Progenitor cell of endocrine pancreas (in vitro differentiated cells): ENCODE results near the gene MON1A. TPM values are rescaled to one million over a fixed set of nuclear protein-coding genes. Genes with fewer than 3 reads are reported as not detected.

ENCODE experiments used
- DNase-seq: peaks from one replicate; pipeline ENCODE4 v3.0.0; 2021; ENCODE audit warnings: low spot score; ENCODE audit not compliant: unreplicated experiment
- H3K27ac Mint-ChIP-seq: 2 replicates; pipeline ENCODE4 v1.8.0; 2021; ENCODE audit warnings: mild to moderate bottlenecking, moderate library complexity, mixed read lengths
- H3K27me3 Mint-ChIP-seq: 2 replicates; pipeline ENCODE4 v1.8.0; 2021; ENCODE audit warnings: mixed read lengths
- H3K36me3 Mint-ChIP-seq: 2 replicates; pipeline ENCODE4 v1.8.0; 2022; ENCODE audit warnings: mixed read lengths; ENCODE audit not compliant: insufficient read depth
- H3K4me1 Mint-ChIP-seq: 2 replicates; pipeline ENCODE4 v1.8.0; 2021; ENCODE audit warnings: low read depth, mixed read lengths
- H3K4me3 Mint-ChIP-seq: 2 replicates; pipeline ENCODE4 v1.8.0; 2021; ENCODE audit warnings: low read depth, mild to moderate bottlenecking, moderate library complexity, mixed read lengths
- H3K9me3 Mint-ChIP-seq: 2 replicates; pipeline ENCODE4 v1.8.0; 2021; ENCODE audit warnings: low read depth, mixed read lengths
- total RNA-seq: library from RNA; stranded (reverse); gene quantifications from 2 replicates; pipeline ENCODE4 v1.2.1, GENCODE V29; 2021
- TF ChIP-seq, protein P1 (sequence below): fragments of 200-600 bp; sonication (generic); IDR thresholded peaks from one replicate; pipeline ENCODE4 v1.5.0; 2021; ENCODE audit warnings: antibody characterized with exemption, mild to moderate bottlenecking; ENCODE audit not compliant: unreplicated experiment

MON1A gene
- total RNA-seq, 1 donor from 2014 or later, result 8.8 TPM

DNA sequence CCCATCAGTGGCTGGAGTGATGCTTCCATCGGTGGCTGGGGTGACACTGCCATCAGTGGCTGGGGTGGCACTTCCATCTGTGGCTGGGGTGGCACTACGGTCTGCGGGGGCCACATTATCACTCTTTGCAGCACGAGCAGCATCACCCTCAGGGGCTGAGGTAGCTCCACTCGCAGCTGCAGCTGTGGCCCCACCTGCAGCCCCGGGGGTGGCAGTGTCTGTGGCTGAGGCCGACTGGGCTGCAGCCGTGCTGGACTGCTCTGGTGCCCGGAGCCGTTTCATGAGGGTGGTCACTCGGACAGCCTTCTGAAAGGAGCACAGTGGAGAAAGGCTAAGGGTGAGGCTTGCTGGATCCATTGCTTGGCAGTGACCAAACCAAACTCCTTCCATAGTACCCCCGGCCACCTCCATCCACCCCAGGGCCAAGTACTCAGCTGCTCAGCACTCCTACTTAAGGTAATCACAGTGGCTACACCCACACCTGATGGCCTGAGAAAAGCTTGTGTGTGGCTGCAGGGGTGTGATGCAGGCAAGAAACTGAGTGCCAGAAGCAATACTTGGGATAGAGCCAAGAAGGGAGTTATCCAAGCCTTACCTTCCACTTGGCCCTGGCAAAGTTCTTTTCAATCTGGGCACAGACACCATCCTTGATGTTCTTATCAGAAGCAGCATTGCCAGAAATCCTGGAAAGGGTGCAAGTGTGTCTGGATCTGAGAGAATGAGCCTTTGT, 69.9 kb downstream of the MON1A start:
- H3K27ac Mint-ChIP-seq, result no peak overlapping the region
- H3K9me3 Mint-ChIP-seq, result no peaks in the 10 kb centered on the region
- no peaks in the 10 kb centered on the region for H3K36me3 Mint-ChIP-seq
- H3K4me3 Mint-ChIP-seq, result no peak overlapping the region
- DNase-seq, result no peak
- TF ChIP-seq, protein P1, sequence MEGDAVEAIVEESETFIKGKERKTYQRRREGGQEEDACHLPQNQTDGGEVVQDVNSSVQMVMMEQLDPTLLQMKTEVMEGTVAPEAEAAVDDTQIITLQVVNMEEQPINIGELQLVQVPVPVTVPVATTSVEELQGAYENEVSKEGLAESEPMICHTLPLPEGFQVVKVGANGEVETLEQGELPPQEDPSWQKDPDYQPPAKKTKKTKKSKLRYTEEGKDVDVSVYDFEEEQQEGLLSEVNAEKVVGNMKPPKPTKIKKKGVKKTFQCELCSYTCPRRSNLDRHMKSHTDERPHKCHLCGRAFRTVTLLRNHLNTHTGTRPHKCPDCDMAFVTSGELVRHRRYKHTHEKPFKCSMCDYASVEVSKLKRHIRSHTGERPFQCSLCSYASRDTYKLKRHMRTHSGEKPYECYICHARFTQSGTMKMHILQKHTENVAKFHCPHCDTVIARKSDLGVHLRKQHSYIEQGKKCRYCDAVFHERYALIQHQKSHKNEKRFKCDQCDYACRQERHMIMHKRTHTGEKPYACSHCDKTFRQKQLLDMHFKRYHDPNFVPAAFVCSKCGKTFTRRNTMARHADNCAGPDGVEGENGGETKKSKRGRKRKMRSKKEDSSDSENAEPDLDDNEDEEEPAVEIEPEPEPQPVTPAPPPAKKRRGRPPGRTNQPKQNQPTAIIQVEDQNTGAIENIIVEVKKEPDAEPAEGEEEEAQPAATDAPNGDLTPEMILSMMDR, result no peak
- H3K4me1 Mint-ChIP-seq, result peaks cover 6% of the 10 kb centered on the region
- peaks cover 30% of the 10 kb centered on the region for H3K27me3 Mint-ChIP-seq

Other genes starting within 250 kb of the MON1A start
- gene MST1, start 240.3 kb downstream of the MON1A start, total RNA-seq, result 45.2 and 47.5 TPM in 2 replicates
- gene RNF123, start 240.3 kb downstream of the MON1A start, total RNA-seq, result 52.2 and 54.4 TPM in 2 replicates
- gene AMIGO3, start 210.1 kb downstream of the MON1A start, total RNA-seq, result 0.86 TPM in 1 of 2 replicates, not detected in the other
- 31.2 and 34.3 TPM in 2 replicates for gene GMPPB, start 205.9 kb downstream of the MON1A start, total RNA-seq
- gene IP6K1, start 143.3 kb downstream of the MON1A start, total RNA-seq, result 43.4 and 46.3 TPM in 2 replicates
- gene CDHR4, start 129.9 kb downstream of the MON1A start, total RNA-seq, result not detected in 2 replicates
- gene INKA1, start 126.5 kb downstream of the MON1A start, total RNA-seq, result not detected in 2 replicates
- 1.2 and 2.2 TPM in 2 replicates for gene UBA7, start 115.9 kb downstream of the MON1A start, total RNA-seq
- 16.2 and 20.6 TPM in 2 replicates for gene TRAIP, start 73.2 kb downstream of the MON1A start, total RNA-seq
- 1.6 and 2.1 TPM in 2 replicates for gene CAMKV, start 59.9 kb downstream of the MON1A start, total RNA-seq
- gene MST1R, start 25.9 kb downstream of the MON1A start, total RNA-seq, result 4.4 and 6.5 TPM in 2 replicates
- gene RBM6, start 10.3 kb upstream of the MON1A start, total RNA-seq, result 144 and 151 TPM in 2 replicates
- gene RBM5, start 159.1 kb upstream of the MON1A start, total RNA-seq, result 317 and 322 TPM in 2 replicates
- 23.6 and 26.5 TPM in 2 replicates for gene SEMA3F, start 225.5 kb upstream of the MON1A start, total RNA-seq